NCI-H1092 treated with DMSO at 0.1 percent for 48 hours (cell line): Measurements from ENCODE around the gene GPR39.

ENCODE experiments used
- DNase-seq: peaks from one replicate; lab custom pipeline; 2025; lab: John Stamatoyannopoulos, UW

GPR39 gene

GRCh38 chr2:132642415-132642814 lies 225.8 kb downstream of the GPR39 start:
- no peak for DNase-seq

DNA sequence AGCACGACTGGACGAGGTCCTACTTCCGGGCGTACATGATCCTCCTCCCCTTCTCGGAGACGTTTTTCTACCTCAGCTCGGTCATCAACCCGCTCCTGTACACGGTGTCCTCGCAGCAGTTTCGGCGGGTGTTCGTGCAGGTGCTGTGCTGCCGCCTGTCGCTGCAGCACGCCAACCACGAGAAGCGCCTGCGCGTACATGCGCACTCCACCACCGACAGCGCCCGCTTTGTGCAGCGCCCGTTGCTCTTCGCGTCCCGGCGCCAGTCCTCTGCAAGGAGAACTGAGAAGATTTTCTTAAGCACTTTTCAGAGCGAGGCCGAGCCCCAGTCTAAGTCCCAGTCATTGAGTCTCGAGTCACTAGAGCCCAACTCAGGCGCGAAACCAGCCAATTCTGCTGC lies 228.6 kb downstream of the GPR39 start:
- no peak for DNase-seq

GRCh38 chr2:132645722-132646539 lies 229.3 kb downstream of the GPR39 start:
- no peak for DNase-seq

- no peak for DNase-seq
Observed at GRCh38 chr2:132646540-132647108, 230.0 kb downstream of the GPR39 start.

DNA sequence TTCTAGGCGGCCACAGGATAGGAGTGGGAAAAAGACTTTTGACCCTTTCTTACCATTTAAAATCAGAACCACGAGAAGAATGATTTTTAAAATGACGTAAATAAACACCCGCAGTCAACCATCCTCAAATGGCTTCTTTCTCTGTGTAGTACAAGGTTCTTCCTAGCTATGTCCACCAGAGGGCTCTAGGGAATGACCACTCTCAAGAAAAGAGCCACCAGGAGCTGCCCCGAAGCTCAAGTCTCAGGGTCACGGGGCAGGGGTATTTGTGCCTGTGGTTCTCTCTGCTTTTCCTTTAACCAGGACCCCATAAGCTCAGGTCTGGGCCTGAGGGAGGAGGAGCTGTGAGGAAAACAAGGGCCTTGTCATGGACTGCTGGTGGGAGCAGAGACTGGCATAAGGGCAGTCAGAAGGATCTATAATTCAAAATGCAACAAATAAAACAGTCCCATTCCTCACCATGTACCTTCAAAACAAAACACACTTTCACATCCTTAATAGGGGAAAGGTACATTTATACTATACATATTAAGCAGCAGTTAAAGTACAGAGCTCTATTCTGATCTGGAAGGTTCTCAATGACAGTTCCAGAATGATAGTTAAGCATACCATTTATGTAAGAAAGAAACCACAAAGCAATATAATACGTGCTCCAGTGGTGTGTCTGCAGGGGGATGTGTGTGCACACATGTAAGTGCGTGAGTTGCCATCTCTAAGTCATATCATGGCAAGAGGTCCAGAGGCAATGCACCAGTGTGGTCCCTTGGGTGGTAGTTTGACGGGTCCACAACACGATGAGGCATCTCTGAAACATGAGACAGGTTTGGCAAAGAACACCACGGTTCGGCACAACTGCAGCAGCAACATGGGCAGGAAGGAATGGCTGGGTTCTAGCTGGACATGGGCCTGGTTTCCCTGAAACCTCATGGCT lies 234.8 kb downstream of the GPR39 start:
- DNase-seq, result no peak

GRCh38 chr2:132652474-132652873 lies 235.9 kb downstream of the GPR39 start:
- DNase-seq, result no peak

DNA sequence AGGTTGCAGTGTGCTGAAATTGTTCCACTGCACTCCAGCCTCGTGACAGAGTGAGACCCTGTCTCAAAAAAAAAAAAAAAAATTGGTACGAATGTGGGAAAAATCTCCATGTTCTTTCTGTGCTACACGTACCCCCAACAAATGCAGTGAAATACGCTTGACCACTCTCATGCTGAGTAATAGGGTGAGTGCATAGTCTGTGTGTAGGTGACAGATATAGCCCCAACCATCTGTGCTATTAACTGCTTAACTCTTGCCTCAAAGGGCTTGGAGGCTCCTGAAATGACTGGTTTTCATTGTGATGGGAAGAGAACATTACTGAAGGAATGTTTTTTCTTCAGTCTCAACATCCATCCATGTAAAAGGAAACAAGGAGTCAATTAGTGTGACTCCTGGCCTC lies 237.7 kb downstream of the GPR39 start:
- no peak for DNase-seq

DNA sequence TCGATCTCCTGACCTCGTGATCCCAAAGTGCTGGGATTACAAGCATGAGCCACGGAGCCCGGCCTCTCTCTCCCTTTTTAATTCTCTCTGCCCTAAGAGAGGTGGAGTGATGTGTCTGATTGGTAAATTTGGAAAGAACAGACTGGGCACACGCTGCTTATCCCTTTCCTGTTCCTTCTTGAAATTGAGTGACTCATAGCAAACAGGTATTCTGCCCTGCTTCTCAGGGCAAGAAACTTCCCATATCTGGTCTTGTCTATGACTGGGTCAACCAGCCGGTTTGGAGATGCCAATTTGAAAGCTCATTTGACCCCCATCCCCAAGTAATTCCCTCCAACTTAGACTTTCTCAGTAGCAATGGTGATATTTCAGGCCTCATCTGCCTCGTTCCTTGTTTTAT lies 238.4 kb downstream of the GPR39 start:
- DNase-seq, result no peak

DNA sequence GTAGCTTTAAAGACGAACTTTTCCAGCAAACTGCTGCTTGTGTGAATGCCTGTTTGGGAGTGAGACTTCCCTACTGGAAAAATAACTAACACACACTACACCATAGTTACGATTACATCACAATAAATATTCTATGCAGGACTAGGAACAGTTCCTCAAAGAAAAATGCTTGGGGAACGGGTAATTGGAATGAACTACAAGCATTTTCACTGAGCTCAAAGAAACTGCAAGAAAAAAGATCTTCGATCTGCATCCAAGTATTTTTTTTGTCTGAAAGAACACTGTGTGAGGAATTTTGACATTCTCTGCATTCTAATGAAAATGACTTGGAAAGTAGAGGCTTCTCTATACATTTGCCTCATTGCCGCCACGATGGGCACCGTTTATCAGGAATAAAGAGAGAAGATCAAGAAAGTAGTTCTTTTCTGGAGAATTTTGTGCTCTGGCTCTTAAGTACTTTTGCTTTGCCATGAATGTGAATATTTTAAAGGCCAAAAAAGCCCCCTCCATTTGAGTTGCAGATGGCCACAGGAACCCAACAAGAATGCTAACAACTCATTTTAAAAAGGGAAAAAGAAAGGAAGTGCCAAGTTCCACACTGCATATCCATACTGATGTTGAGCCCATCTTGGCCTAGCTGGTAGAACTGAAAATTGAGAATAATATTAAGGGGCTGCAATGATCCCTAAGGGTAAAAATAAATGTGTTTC lies 239.8 kb downstream of the GPR39 start:
- DNase-seq, result no peak

DNA sequence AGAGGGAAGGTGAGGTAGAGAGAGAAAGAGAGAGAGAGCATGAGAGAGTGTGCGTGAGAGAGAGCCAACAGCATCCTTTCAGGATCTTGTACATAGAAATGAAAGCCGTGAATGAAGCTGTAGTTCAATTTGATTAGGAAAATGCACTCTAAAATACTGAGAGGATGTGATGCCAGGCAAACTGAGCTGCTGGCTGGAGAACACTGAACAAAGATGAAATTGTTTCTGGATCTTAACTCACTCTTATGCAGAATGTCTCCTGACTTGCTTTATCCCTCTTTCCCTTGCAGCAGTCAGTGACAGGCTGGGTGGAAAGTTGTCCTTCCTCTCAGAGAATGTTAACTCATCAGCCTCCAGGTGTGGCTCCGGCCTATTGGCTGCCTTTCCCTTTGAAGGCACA lies 242.7 kb downstream of the GPR39 start:
- DNase-seq, result no peak

GRCh38 chr2:132662732-132663131 lies 246.1 kb downstream of the GPR39 start:
- DNase-seq, result peak; percentile 4

- no peak for DNase-seq
Observed at GRCh38 chr2:132664096-132664495, 247.5 kb downstream of the GPR39 start.

DNA sequence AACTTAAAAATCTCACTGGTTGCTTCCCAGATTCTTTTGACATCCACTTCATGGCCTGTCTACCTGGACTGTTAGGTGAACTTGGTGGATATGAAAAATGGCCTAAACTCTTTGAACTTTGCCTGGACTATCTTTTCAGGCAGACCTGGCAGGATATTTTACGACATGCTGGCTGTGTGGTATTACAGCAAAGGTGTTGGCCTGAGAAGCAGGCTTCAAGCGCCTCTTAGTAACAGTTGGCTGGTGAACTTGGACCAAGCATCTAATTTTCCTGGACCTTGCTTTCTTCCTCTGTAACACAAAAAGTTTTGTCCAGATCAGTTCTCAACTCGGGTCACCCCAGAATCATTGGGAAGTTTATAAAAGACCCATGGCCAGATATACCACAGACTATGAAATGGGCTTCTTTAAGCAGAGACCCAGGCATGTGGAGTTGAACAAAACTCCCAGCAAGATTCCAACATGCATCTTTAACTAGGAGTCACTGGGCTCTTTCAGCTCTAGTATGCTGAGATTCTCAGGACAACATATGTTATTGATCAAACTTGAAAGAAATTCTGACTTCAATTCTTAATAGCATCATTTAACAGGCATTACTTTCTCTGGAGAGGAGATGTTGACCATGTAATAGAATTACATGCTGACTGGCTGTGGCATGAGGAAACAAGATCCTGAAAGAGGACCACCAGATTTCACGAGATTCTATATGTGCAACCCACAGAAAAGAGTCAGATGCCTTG lies 249.0 kb downstream of the GPR39 start:
- no peak for DNase-seq

GRCh38 chr2:132667706-132668105 lies 251.1 kb downstream of the GPR39 start:
- DNase-seq, result no peak

GRCh38 chr2:132668189-132668823 lies 251.7 kb downstream of the GPR39 start:
- DNase-seq, result peak; percentile 38

DNA sequence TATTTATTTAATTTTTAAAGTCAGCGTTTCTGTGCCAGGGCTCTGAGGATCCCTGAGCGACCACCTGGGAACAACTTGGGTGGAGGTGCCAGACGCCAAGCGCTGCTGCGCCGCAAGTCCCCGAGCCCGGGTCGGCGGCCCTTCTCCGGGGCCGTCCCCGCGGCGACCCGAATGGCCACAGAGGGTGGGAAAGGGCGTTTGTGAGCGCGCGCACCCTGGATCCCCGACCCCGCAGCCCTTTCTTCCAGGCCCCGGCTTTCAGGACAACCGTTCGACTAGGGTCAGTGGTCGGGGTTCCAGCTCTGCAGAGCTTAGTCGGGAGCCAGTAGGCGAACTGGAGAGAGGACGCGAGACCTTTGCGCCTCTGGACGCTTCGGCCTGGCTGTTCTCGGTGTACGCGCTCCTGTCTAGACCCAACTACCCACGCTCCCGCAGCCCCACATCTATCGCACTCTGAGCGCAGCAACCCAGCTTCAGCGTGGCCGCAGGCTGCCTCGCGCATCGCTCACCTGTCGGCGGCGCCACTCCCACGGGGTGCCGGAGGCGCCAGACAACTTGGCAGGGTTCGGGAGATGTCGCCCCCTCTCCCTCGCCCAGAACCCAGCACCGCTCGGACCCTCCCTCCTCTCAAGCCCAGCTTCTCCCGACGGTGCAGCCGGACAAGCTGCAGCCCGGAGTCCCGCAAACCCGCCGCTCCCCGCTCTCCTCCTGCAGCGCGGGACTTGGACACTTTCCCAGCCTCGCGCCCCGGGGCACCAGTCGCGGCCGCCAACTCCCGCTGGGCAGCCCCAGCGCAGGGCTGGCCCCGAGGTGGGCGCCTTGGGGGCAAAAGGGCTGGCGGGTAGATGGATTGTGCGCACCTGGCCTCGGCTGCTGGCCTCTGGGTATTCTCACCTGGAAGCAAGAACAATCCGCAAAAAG lies 252.6 kb downstream of the GPR39 start:
- DNase-seq, result peak; percentile 32

- peak; percentile 37 for DNase-seq
Observed at GRCh38 chr2:132669908-132670495, 253.4 kb downstream of the GPR39 start, which contains the start of gene LYPD1. Gene LYPD1 (minus strand): TSS chr2:132670205. CDS start chr2:132669932, 273 bp downstream.

GRCh38 chr2:132670496-132671150 lies 254.0 kb downstream of the GPR39 start:
- peak; percentile 20 for DNase-seq
